HG02840 (cell line): ENCODE results near the gene CD200R1.
"Not testable (repeated sequence)": the region's sequence is repeated elsewhere in the genome, so short reads cannot be mapped to it uniquely, and the experiment has no call there.

Experiments
- ATAC-seq: cut with Tn5 transposase; IDR thresholded peaks from one replicate; pipeline ENCODE4 v1.9.1; 2021; ENCODE audit warnings: mild to moderate bottlenecking, moderate library complexity, moderate number of reproducible peaks; ENCODE audit not compliant: unreplicated experiment, low FRiP score

CD200R1 gene

GRCh38 chr3:112976953-112977352, 2.0 kb upstream of the CD200R1 start:
- ATAC-seq: no peak

- ATAC-seq: no peak
Measured at GRCh38 chr3:112976001-112976400, 1.1 kb upstream of the CD200R1 start.

- no peak for ATAC-seq
Measured at GRCh38 chr3:112974178-112974517, 755 bp downstream of the CD200R1 start.

GRCh38 chr3:112973325-112974177, 1.4 kb downstream of the CD200R1 start:
- peak; percentile 78 for ATAC-seq

GRCh38 chr3:112972158-112972557, 2.7 kb downstream of the CD200R1 start:
- no peak for ATAC-seq

GRCh38 chr3:112967828-112968227, 7.1 kb downstream of the CD200R1 start:
- ATAC-seq: no peak

GRCh38 chr3:112967425-112967824, 7.5 kb downstream of the CD200R1 start:
- no peak for ATAC-seq

- no peak for ATAC-seq
Measured at GRCh38 chr3:112966633-112967032, 8.3 kb downstream of the CD200R1 start.

- ATAC-seq: no peak
Measured at GRCh38 chr3:112965656-112966055, 9.2 kb downstream of the CD200R1 start.

GRCh38 chr3:112963683-112964082, 11.2 kb downstream of the CD200R1 start:
- no peak for ATAC-seq

GRCh38 chr3:112958811-112959560, 15.9 kb downstream of the CD200R1 start:
- peak; percentile 74 for ATAC-seq

GRCh38 chr3:112956351-112956750, 18.6 kb downstream of the CD200R1 start:
- no peak for ATAC-seq

GRCh38 chr3:112948346-112948838, 26.5 kb downstream of the CD200R1 start:
- ATAC-seq: no peak

- ATAC-seq: no peak
Measured at GRCh38 chr3:112931736-112932521, 43.0 kb downstream of the CD200R1 start.

GRCh38 chr3:112930771-112931170, 44.1 kb downstream of the CD200R1 start:
- no peak for ATAC-seq

GRCh38 chr3:112925969-112926368, 48.9 kb downstream of the CD200R1 start:
- no peak for ATAC-seq

GRCh38 chr3:112925560-112925959, 49.3 kb downstream of the CD200R1 start:
- no peak for ATAC-seq

GRCh38 chr3:112919541-112919940, 55.4 kb downstream of the CD200R1 start:
- not testable (repeated sequence) for ATAC-seq

- ATAC-seq: peak; percentile 95
Measured at GRCh38 chr3:112908252-112908651, 66.7 kb downstream of the CD200R1 start.

- ATAC-seq: no peak
Measured at GRCh38 chr3:112904786-112905185, 70.1 kb downstream of the CD200R1 start.

GRCh38 chr3:112900113-112900512, 74.8 kb downstream of the CD200R1 start:
- no peak for ATAC-seq
